ENCODE measurements around the gene PERCC1.

DNA sequence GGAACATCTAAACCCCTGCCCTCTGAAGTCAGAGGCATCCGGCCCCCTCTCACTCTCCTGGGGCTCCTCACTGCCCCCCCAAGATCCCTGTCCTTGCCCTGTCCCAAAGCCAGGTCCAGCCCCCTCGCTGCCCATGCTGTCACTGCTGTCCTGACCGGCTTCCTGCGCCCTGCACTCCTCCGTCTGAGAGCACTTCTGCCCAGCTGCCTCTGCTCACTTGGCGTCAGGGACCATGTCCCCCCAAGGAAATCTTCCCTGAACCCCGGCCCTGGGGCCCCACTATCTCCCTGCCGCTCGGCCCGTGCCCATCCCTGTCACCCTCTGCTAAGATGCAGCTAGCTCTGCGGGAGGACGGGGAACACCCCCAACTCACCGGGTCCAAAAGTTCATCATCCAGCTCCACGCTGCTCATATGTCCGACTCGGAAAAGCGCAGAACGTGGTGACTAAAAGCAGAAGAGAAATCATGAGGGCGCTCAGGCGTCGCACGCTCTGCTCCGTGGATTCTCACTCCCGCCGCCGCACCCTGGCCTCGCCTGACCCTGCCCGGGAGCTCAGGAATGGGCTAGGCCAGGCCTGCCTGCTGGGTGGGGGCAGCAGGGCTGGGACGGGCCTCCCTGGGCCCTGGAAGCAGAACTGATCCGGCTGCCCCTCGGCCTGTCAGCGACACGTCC lies 34.2 kb downstream of the PERCC1 start:
- TF ChIP-seq POLR2A (IDR thresholded peaks at IDR 0.05), result no peak
- TF ChIP-seq, protein P1, sequence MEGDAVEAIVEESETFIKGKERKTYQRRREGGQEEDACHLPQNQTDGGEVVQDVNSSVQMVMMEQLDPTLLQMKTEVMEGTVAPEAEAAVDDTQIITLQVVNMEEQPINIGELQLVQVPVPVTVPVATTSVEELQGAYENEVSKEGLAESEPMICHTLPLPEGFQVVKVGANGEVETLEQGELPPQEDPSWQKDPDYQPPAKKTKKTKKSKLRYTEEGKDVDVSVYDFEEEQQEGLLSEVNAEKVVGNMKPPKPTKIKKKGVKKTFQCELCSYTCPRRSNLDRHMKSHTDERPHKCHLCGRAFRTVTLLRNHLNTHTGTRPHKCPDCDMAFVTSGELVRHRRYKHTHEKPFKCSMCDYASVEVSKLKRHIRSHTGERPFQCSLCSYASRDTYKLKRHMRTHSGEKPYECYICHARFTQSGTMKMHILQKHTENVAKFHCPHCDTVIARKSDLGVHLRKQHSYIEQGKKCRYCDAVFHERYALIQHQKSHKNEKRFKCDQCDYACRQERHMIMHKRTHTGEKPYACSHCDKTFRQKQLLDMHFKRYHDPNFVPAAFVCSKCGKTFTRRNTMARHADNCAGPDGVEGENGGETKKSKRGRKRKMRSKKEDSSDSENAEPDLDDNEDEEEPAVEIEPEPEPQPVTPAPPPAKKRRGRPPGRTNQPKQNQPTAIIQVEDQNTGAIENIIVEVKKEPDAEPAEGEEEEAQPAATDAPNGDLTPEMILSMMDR (IDR thresholded peaks at IDR 0.05), result no peak
